ENCODE data around the gene SDF2. TPM values are rescaled to one million over a fixed set of nuclear protein-coding genes. Genes with fewer than 3 reads are reported as not detected.
A peak's percentile ranks its signal among the peaks of the same experiment; 100 is the strongest.

SDF2 gene
- total and polyA plus RNA-seq, 10 of the 15 experiments (the other 5 are each of a cell fraction or from before 2014, with no cell fraction given) = 29.8 to 81.0 (median 41.5) TPM

GRCh38 chr17:28598799-28599310 lies 62.9 kb downstream of the SDF2 start, which contains the start of gene SPAG5 (continued):
- no peak for TF ChIP-seq EGR1 (IDR thresholded peaks at IDR 0.05; ENCODE audit: borderline replicate concordance in 1 of 2, low read depth in 2 of 2, low read length in 2 of 2)
- peak; percentile 34; the same call in 1 of the 2 replicates for TF ChIP-seq HCFC1 (IDR thresholded peaks at IDR 0.05; ENCODE audit: low read length)
- peak; percentile 67; the same call in 1 of the 2 replicates for TF ChIP-seq PML (IDR thresholded peaks at IDR 0.05; ENCODE audit: low read length)
- 0 out of 2 replicates have a peak, but pooled peaks have one; percentile 75 for TF ChIP-seq NBN (IDR thresholded peaks at IDR 0.05)
- peak; percentile 36; the same call in 1 of the 2 replicates for TF ChIP-seq CREM (IDR thresholded peaks at IDR 0.05; ENCODE audit: low read depth)
- no peak for TF ChIP-seq RAD51 (IDR thresholded peaks at IDR 0.05)
- peak; percentile 78 for TF ChIP-seq TAF1 (IDR thresholded peaks at IDR 0.05; ENCODE audit: borderline replicate concordance, low read depth, low read length)
- TF ChIP-seq FOXM1 (IDR thresholded peaks at IDR 0.05; ENCODE audit: low read depth, low read length) = no peak
- no peak for TF ChIP-seq IKZF1 (conservative IDR thresholded peaks at IDR 0.05)
- TF ChIP-seq ZBTB4 (CRISPR knock-in tag; IDR thresholded peaks at IDR 0.05) = no peak
- peak; percentile 73 for TF ChIP-seq CREB1 (IDR thresholded peaks at IDR 0.05; ENCODE audit: low read depth)
- no peak for TF ChIP-seq ASH2L (IDR thresholded peaks at IDR 0.05; ENCODE audit: borderline replicate concordance, low read depth)
- TF ChIP-seq RFX5 (IDR thresholded peaks at IDR 0.05; ENCODE audit: low read depth, low read length) = peak; percentile 34; the same call in 1 of the 2 replicates
- peak; percentile 95 for TF ChIP-seq POLR2A (IDR thresholded peaks at IDR 0.05; ENCODE audit: low read depth, low read length)
- TF ChIP-seq RBBP5 (conservative IDR thresholded peaks at IDR 0.05) = no peak
- no peak for TF ChIP-seq BCL11A (IDR thresholded peaks at IDR 0.05; ENCODE audit: low read depth, low read length)
- no peak for TF ChIP-seq STAT3 (IDR thresholded peaks at IDR 0.05; ENCODE audit: low read depth, low read length)
- TF ChIP-seq BCL3 (IDR thresholded peaks at IDR 0.05; ENCODE audit: borderline replicate concordance, insufficient read depth, low read depth, low read length, poor library complexity, severe bottlenecking) = peak; percentile 51
- TF ChIP-seq ZNF687 (IDR thresholded peaks at IDR 0.05) = peak; percentile 39; the same call in 1 of the 2 replicates
- TF ChIP-seq TCF12 (IDR thresholded peaks at IDR 0.05; ENCODE audit: low read depth, low read length) = peak; percentile 32; the same call in 1 of the 2 replicates
- no peak for TF ChIP-seq SREBF2 (IDR thresholded peaks at IDR 0.05; ENCODE audit: low read length)
- TF ChIP-seq KDM1A (IDR thresholded peaks at IDR 0.05; ENCODE audit: borderline replicate concordance) = no peak
- peak; percentile 82; the same call in 1 of the 2 replicates for TF ChIP-seq NFYB (IDR thresholded peaks at IDR 0.05; ENCODE audit: insufficient read depth, low read depth, low read length)
- TF ChIP-seq YY1 (IDR thresholded peaks at IDR 0.05; ENCODE audit: low read depth, low read length) = peak; percentile 93

All from GM12878 (cell line).